Measurements from ENCODE around the gene GLCCI1.

DNA sequence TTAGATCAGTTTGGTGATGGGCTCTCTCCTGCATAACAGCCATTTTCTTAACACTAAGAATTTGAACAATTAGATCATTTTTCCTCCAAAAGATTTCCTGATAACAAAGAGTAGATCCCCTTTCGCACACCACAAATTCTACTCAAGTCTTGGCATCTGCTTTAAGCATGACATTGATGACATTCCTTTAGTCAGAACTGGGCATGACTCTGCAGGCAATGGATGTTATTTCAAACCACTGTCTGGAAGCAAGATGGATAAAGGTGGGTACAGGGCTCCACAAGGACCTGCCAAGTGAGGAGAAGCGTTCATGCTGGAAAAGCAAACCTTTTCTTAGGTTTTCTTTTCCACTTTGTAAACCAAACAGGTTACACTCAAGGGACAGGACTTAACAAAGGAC is 123.5 kb downstream of the GLCCI1 start:
- TF ChIP-seq, protein P1, sequence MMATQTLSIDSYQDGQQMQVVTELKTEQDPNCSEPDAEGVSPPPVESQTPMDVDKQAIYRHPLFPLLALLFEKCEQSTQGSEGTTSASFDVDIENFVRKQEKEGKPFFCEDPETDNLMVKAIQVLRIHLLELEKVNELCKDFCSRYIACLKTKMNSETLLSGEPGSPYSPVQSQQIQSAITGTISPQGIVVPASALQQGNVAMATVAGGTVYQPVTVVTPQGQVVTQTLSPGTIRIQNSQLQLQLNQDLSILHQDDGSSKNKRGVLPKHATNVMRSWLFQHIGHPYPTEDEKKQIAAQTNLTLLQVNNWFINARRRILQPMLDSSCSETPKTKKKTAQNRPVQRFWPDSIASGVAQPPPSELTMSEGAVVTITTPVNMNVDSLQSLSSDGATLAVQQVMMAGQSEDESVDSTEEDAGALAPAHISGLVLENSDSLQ (IDR thresholded peaks at IDR 0.05), result no peak
- TF ChIP-seq ELF4 (IDR thresholded peaks at IDR 0.05) (no peak), BHLHE40 (IDR thresholded peaks at IDR 0.05; ENCODE audit: borderline replicate concordance) (no peak), FOXM1 (IDR thresholded peaks at IDR 0.05; ENCODE audit: borderline replicate concordance) (no peak), SP1 (IDR thresholded peaks at IDR 0.05) (no peak), FOXA1 (IDR thresholded peaks at IDR 0.05) (no peak), L3MBTL2 (conservative IDR thresholded peaks at IDR 0.05) (no peak)

All from HEK293T (cell line).